Body of pancreas (tissue), 4 donors: ENCODE data around the gene RASA2. TPM values are rescaled to one million over a fixed set of nuclear protein-coding genes. Genes with fewer than 3 reads are reported as not detected.

Source experiments
- ATAC-seq: fragments of 150-250 bp; one replicate; pipeline ENCODE4 v1.9.1; 2016
- DNase-seq, 4 donors: peaks; one replicate each; pipeline ENCODE4 v3.0.0-alpha.2; 2019
- H3K27ac ChIP-seq, 4 donors: fragments of 200-600 bp; sonication (generic); 1 replicate in 3 of 4; 2 replicates in 1 of 4; pipeline versions ENCODE4 v1.5.1 to v1.6.1; 2016 to 2019; ENCODE audit warnings: mild to moderate bottlenecking in 1 of 4, mixed read lengths in 1 of 4, moderate library complexity in 1 of 4
- H3K27me3 ChIP-seq, 2 donors: fragments of 200-600 bp; sonication (generic); one replicate each; pipeline ENCODE4 v1.6.0; 2016; ENCODE audit warnings: mild to moderate bottlenecking in 1 of 2
- H3K36me3 ChIP-seq, 2 donors: fragments of 200-600 bp; sonication (generic); replicated peaks in 1 of 2; 2 replicates each; pipeline ENCODE4 v1.5.1; 2016; ENCODE audit warnings: low read depth in 2 of 2; ENCODE audit not compliant: insufficient read depth in 1 of 2
- H3K4me1 ChIP-seq: fragments of 200-600 bp; sonication (generic); one replicate; pipeline ENCODE4 v1.6.0; 2016
- H3K4me3 ChIP-seq, 2 donors: fragments of 200-600 bp; sonication (generic); 1 replicate in 1 of 2; 2 replicates in 1 of 2; pipeline ENCODE4 v1.5.1; 2016 to 2019
- H3K9me3 ChIP-seq, 3 donors: fragments of 200-600 bp; sonication (generic); 1 replicate in 2 of 3; 2 replicates in 1 of 3; pipeline ENCODE4 v1.5.1; 2016
- CTCF ChIP-seq, 7 experiments: fragments of 450-650 bp in 4 of 7; fragments of 200-600 bp in 3 of 7; sonication (generic) in 3 of 7; IDR thresholded peaks; one replicate each; pipeline ENCODE4 v1.5.1; 2016 to 2019; ENCODE audit warnings: antibody characterized with exemption in 7 of 7
- POLR2A ChIP-seq, 3 donors: fragments of 450-650 bp; IDR thresholded peaks; one replicate each; pipeline ENCODE4 v1.6.1; 2016; ENCODE audit warnings: antibody characterized with exemption in 3 of 3, mild to moderate bottlenecking in 2 of 3
- WGBS, 2 donors: methylation state at CpG; one replicate each; pipeline ENCODE4 v1.1.5; 2017; 5-methylcytosine and 5-hydroxymethylcytosine counted together
- intact Hi-C: fragments of 100-400 bp; cut with DNase I; formaldehyde crosslinking; loops from one replicate; pipeline ENCODE4 v1.15.1; 2023
- total RNA-seq, 2 donors: library from RNA; depleted of rRNA; stranded (reverse); fragments of >200 nt; gene quantifications; one replicate each; pipeline ENCODE4 v1.1.0, GENCODE V29; 2016

The RASA2 gene
- total RNA-seq, 2 donors from 2014 or later: 6.9 to 19.2 TPM

GRCh38 chr3:141578202-141578973 lies 91.6 kb downstream of the RASA2 start:
- 75 to 77% methylated on average over 4 of the region's 4 CpGs for WGBS, 2 donors
- peaks cover 0 to 12% of the 10 kb centered on the region in 2 donors for H3K36me3 ChIP-seq
- DNase-seq (no peak), ATAC-seq (no peak)
- no peaks in the 10 kb centered on the region for H3K9me3 ChIP-seq
- no peaks in the 10 kb centered on the region for H3K27me3 ChIP-seq
- H3K27ac ChIP-seq: no peak overlapping the region
- H3K4me3 ChIP-seq: no peak overlapping the region
- TF ChIP-seq CTCF (IDR thresholded peaks at IDR 0.05) (no peak), POLR2A (IDR thresholded peaks at IDR 0.05) (no peak)
- no peaks in the 10 kb centered on the region for H3K4me1 ChIP-seq
- intact Hi-C loops: no loop called here

DNA sequence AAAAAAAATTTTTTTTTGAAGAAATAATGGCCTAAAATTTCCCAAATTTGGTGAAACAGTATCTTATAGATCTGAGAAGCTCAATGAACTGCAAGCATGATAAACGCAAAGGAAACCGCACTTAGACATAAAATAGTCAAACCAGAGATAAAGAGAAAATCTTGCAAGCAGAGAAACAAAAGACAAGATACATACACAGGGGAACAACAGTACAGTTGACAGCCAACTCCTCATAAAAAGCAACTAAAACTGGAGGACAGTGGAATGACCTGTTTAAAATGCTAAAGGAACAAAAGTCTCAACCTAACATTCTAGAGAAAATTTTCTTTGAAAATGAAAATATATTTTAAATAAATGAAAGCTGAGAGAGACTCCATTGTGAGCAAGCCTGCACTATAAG lies 107.5 kb downstream of the RASA2 start:
- H3K27me3 ChIP-seq: no peaks in the 10 kb centered on the region
- H3K36me3 ChIP-seq: peaks cover 0 to 6% of the 10 kb centered on the region in 2 donors
- intact Hi-C loops: no loop called here
- ATAC-seq (no peak), DNase-seq (no peak)
- no peak overlapping the region for H3K27ac ChIP-seq
- no peaks in the 10 kb centered on the region for H3K4me1 ChIP-seq
- no peak for TF ChIP-seq CTCF (IDR thresholded peaks at IDR 0.05)
- no peak for TF ChIP-seq POLR2A (IDR thresholded peaks at IDR 0.05)
- no peak overlapping the region for H3K4me3 ChIP-seq
- WGBS, 2 donors: 98 to 100% methylated on average over 2 of the region's 2 CpGs
- no peaks in the 10 kb centered on the region for H3K9me3 ChIP-seq

DNA sequence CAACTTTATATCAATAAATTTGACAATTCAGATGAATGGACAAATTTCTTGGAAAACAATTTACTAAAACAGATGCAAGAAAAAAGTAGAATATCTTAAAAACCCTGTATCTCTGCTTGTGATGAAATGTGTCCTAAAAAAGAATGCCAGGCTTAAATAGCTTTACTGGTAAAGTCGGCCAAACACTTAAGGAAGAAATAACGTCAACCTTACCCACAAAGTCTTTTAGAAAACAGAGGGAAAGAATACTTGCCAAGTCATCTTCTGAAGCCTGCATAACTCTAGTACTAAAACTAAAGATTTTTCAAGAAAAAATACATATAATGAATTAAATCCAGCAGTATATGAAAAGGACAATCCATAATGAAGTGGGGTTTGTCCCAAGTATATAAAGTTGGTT lies 111.1 kb downstream of the RASA2 start:
- Histone ChIP-seq H3K4me1 (no peaks in the 10 kb centered on the region), H3K36me3 (peaks cover 0 to 4% of the 10 kb centered on the region in 2 donors), H3K9me3 (no peaks in the 10 kb centered on the region), H3K27me3 (no peaks in the 10 kb centered on the region), H3K27ac (no peak overlapping the region), H3K4me3 (no peak overlapping the region)
- DNase-seq (no peak), ATAC-seq (no peak)
- TF ChIP-seq POLR2A (IDR thresholded peaks at IDR 0.05): no peak
- no peak for TF ChIP-seq CTCF (IDR thresholded peaks at IDR 0.05)
- intact Hi-C loops: no loop called here
- 83 to 93% methylated on average over 2 of the region's 2 CpGs for WGBS, 2 donors

DNA sequence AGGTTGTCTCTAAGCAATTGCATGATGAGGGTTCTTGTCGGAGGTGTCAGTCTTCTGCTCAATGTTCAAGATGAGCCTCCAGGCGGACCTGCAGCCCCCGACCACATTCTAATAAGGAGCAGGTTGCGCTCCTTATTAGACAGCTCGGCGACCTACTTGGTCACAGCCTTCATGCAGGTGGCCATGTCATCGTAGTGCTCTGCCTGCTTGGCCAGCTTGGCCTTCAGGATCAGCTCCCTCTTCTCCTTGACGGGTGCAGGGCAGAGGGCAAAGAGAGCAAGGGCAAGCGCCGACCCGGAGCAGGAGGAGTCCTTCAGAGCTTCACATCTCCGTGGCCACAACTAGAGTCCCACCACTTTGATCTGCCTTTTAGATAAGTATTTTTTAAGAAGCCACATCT lies 113.5 kb downstream of the RASA2 start:
- 96 to 100% methylated on average over 12 of the region's 12 CpGs for WGBS, 2 donors
- Histone ChIP-seq H3K4me3 (no peak overlapping the region), H3K27ac (no peak overlapping the region), H3K36me3 (peaks cover 0 to 4% of the 10 kb centered on the region in 2 donors), H3K27me3 (no peaks in the 10 kb centered on the region), H3K9me3 (no peaks in the 10 kb centered on the region), H3K4me1 (no peaks in the 10 kb centered on the region)
- ATAC-seq (no peak), DNase-seq (no peak)
- intact Hi-C loops: no loop called here
- TF ChIP-seq CTCF (IDR thresholded peaks at IDR 0.05) (no peak), POLR2A (IDR thresholded peaks at IDR 0.05) (no peak)

DNA sequence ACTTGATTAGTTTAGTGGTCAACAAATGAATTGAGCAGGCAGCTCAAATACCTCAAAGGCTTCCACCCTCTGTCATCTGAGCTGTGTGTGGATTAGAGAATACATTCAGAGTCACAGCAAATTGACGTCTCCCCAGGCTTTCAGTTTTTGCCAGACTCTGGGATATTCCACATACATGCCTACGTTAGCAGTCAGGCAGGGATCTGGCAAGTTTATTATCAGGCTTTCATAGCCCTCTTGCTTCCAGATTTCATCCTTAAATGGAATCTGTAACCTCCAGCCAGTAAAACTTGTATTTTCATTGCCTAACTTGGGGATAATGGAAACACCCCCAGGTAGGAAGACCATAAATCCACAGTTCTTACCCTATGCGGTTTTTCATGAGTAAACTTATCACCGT lies 115.9 kb downstream of the RASA2 start:
- intact Hi-C loops: no loop called here
- no peaks in the 10 kb centered on the region for H3K9me3 ChIP-seq
- TF ChIP-seq CTCF (IDR thresholded peaks at IDR 0.05) (no peak), POLR2A (IDR thresholded peaks at IDR 0.05) (no peak)
- no peak for ATAC-seq
- 95 to 96% methylated on average over 4 of the region's 4 CpGs for WGBS, 2 donors
- H3K4me1 ChIP-seq: no peaks in the 10 kb centered on the region
- peaks cover 0 to 2% of the 10 kb centered on the region in 2 donors for H3K36me3 ChIP-seq
- H3K4me3 ChIP-seq: no peak overlapping the region
- DNase-seq: no peak
- no peak overlapping the region for H3K27ac ChIP-seq
- H3K27me3 ChIP-seq: no peaks in the 10 kb centered on the region
